ENCODE measurements around the gene DDI1.
"Not testable (repeated sequence)": the region's sequence is repeated elsewhere in the genome, so short reads cannot be mapped to it uniquely, and the experiment has no call there.

The DDI1 gene

GRCh38 chr11:104033134-104033533 lies 3.3 kb upstream of the DDI1 start:
- no peak for TF ChIP-seq CTCF (IDR thresholded peaks at IDR 0.05; ENCODE audit: low read depth, low read length, missing control alignments)
- no peak overlapping the region for H3K4me3 ChIP-seq (replicated peaks; ENCODE audit: low read depth, low read length)
- peak; percentile 20 for DNase-seq (ENCODE audit: extremely low read depth, low read depth)

- DNase-seq (ENCODE audit: extremely low read depth, low read depth) = no peak
- H3K4me3 ChIP-seq (replicated peaks; ENCODE audit: low read depth, low read length) = no peak overlapping the region
- TF ChIP-seq CTCF (IDR thresholded peaks at IDR 0.05; ENCODE audit: low read depth, low read length, missing control alignments) = no peak
Measured at GRCh38 chr11:104033561-104033960, 2.9 kb upstream of the DDI1 start.

GRCh38 chr11:104036995-104037394 lies 555 bp downstream of the DDI1 start:
- no peak overlapping the region for H3K4me3 ChIP-seq (replicated peaks; ENCODE audit: low read depth, low read length)
- no peak for TF ChIP-seq CTCF (IDR thresholded peaks at IDR 0.05; ENCODE audit: low read depth, low read length, missing control alignments)
- no peak for DNase-seq (ENCODE audit: extremely low read depth, low read depth)

- no peak for TF ChIP-seq CTCF (IDR thresholded peaks at IDR 0.05; ENCODE audit: low read depth, low read length, missing control alignments)
- DNase-seq (ENCODE audit: extremely low read depth, low read depth) = no peak
- H3K4me3 ChIP-seq (replicated peaks; ENCODE audit: low read depth, low read length) = no peak overlapping the region
Measured at GRCh38 chr11:104041792-104042191, 5.4 kb downstream of the DDI1 start.

GRCh38 chr11:104043142-104043541 lies 6.7 kb downstream of the DDI1 start:
- no peak for TF ChIP-seq CTCF (IDR thresholded peaks at IDR 0.05; ENCODE audit: low read depth, low read length, missing control alignments)
- DNase-seq (ENCODE audit: extremely low read depth, low read depth) = no peak
- no peak overlapping the region for H3K4me3 ChIP-seq (replicated peaks; ENCODE audit: low read depth, low read length)

GRCh38 chr11:104043678-104044239 lies 7.3 kb downstream of the DDI1 start:
- TF ChIP-seq CTCF (IDR thresholded peaks at IDR 0.05; ENCODE audit: low read depth, low read length, missing control alignments) = no peak
- DNase-seq (ENCODE audit: extremely low read depth, low read depth) = no peak
- H3K4me3 ChIP-seq (replicated peaks; ENCODE audit: low read depth, low read length) = no peak overlapping the region

- no peak for DNase-seq (ENCODE audit: extremely low read depth, low read depth)
- TF ChIP-seq CTCF (IDR thresholded peaks at IDR 0.05; ENCODE audit: low read depth, low read length, missing control alignments) = no peak
- H3K4me3 ChIP-seq (replicated peaks; ENCODE audit: low read depth, low read length) = no peak overlapping the region
Measured at GRCh38 chr11:104046331-104046730, 9.9 kb downstream of the DDI1 start.

- not testable (repeated sequence) for H3K4me3 ChIP-seq (replicated peaks; ENCODE audit: low read depth, low read length); DNase-seq (ENCODE audit: extremely low read depth, low read depth)
Measured at GRCh38 chr11:104046858-104047257, 10.4 kb downstream of the DDI1 start.
